ENCODE data around the gene KCNH3. TPM values are rescaled to one million over a fixed set of nuclear protein-coding genes. Genes with fewer than 3 reads are reported as not detected.

Gene KCNH3
- total RNA-seq, 1 donor from 2014 or later = 0.16 TPM

- no peak for DNase-seq (ENCODE audit: low read depth, low spot score)
- TF ChIP-seq CTCF (conservative IDR thresholded peaks at IDR 0.05) = no peak
- Mint-ChIP-seq H3K27ac (ENCODE audit: unreplicated experiment) (no peak overlapping the region), H3K27me3 (ENCODE audit: low read depth) (no peaks in the 10 kb centered on the region), H3K36me3 (ENCODE audit: low read depth) (peaks cover 3% of the 10 kb centered on the region), H3K9me3 (no peaks in the 10 kb centered on the region), H3K4me1 (no peaks in the 10 kb centered on the region), H3K4me3 (no peak overlapping the region)
Measured at GRCh38 chr12:49518914-49519573, 19.8 kb upstream of the KCNH3 start.

DNA sequence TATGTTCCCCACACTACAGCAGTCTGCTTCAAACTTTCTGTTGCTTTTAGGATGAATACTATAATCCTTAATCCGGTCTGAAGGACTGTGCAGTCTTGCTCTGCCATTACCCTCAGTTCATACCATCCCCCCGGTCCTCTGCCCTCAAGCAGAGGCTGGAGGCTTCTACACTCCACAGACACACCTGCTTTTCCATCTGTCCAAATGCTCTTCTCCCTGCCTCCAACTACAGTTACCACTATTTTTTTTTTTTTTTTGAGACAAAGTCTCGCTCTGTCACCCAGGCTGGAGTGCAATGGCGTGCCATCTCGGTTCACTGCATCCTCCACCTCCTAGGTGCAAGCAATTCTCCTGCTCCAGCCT lies 19.3 kb upstream of the KCNH3 start:
- no peak overlapping the region for H3K4me3 Mint-ChIP-seq
- H3K27me3 Mint-ChIP-seq (ENCODE audit: low read depth) = no peaks in the 10 kb centered on the region
- no peaks in the 10 kb centered on the region for H3K9me3 Mint-ChIP-seq
- peaks cover 3% of the 10 kb centered on the region for H3K36me3 Mint-ChIP-seq (ENCODE audit: low read depth)
- no peak overlapping the region for H3K27ac Mint-ChIP-seq (ENCODE audit: unreplicated experiment)
- no peaks in the 10 kb centered on the region for H3K4me1 Mint-ChIP-seq
- no peak for DNase-seq (ENCODE audit: low read depth, low spot score)
- TF ChIP-seq CTCF (conservative IDR thresholded peaks at IDR 0.05) = no peak

GRCh38 chr12:49521389-49521788 lies 17.4 kb upstream of the KCNH3 start:
- H3K9me3 Mint-ChIP-seq = no peaks in the 10 kb centered on the region
- H3K4me1 Mint-ChIP-seq = no peaks in the 10 kb centered on the region
- DNase-seq (ENCODE audit: low read depth, low spot score) = no peak
- TF ChIP-seq CTCF (conservative IDR thresholded peaks at IDR 0.05) = no peak
- H3K36me3 Mint-ChIP-seq (ENCODE audit: low read depth) = peaks cover 3% of the 10 kb centered on the region
- H3K27me3 Mint-ChIP-seq (ENCODE audit: low read depth) = no peaks in the 10 kb centered on the region
- no peak overlapping the region for H3K27ac Mint-ChIP-seq (ENCODE audit: unreplicated experiment)
- no peak overlapping the region for H3K4me3 Mint-ChIP-seq

- no peak for DNase-seq (ENCODE audit: low read depth, low spot score)
- Mint-ChIP-seq H3K9me3 (no peaks in the 10 kb centered on the region), H3K4me3 (no peak overlapping the region), H3K36me3 (ENCODE audit: low read depth) (peaks cover 10% of the 10 kb centered on the region), H3K4me1 (no peaks in the 10 kb centered on the region), H3K27me3 (ENCODE audit: low read depth) (no peaks in the 10 kb centered on the region), H3K27ac (ENCODE audit: unreplicated experiment) (no peak overlapping the region)
- no peak for TF ChIP-seq CTCF (conservative IDR thresholded peaks at IDR 0.05)
Measured at GRCh38 chr12:49524660-49525324, 14.0 kb upstream of the KCNH3 start.

DNA sequence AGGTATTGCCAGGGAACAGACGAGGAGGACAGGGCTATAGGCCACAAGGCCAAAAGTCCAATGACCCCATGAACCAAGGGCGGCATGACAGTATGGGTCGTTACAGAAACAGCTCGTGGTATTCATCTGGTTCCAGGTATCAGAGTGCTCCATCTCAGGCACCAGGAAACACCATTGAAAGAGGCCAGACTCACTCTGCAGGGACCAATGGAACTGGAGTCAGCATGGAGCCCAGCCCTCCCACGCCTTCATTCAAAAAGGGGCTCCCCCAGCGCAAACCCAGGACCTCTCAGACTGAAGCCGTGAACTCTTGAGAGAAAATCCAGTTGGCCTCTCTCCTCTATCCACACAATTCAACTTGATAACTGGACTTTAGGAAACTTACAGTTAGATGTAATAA lies 12.9 kb upstream of the KCNH3 start:
- peaks cover 10% of the 10 kb centered on the region for H3K36me3 Mint-ChIP-seq (ENCODE audit: low read depth)
- no peaks in the 10 kb centered on the region for H3K27me3 Mint-ChIP-seq (ENCODE audit: low read depth)
- H3K27ac Mint-ChIP-seq (ENCODE audit: unreplicated experiment) = no peak overlapping the region
- H3K4me1 Mint-ChIP-seq = no peaks in the 10 kb centered on the region
- DNase-seq (ENCODE audit: low read depth, low spot score) = no peak
- no peak for TF ChIP-seq CTCF (conservative IDR thresholded peaks at IDR 0.05)
- no peak overlapping the region for H3K4me3 Mint-ChIP-seq
- no peaks in the 10 kb centered on the region for H3K9me3 Mint-ChIP-seq

Data from neural crest cell (in vitro differentiated cells).